Ovary (tissue), 9 donors: ENCODE data around the gene ARHGAP19. TPM values are rescaled to one million over a fixed set of nuclear protein-coding genes. Genes with fewer than 3 reads are reported as not detected.

Experiments
- DNase-seq, 5 donors: peaks; one replicate each; pipeline ENCODE4 v3.0.0-alpha.2; 2019 to 2020
- H3K27ac ChIP-seq, 2 donors: fragments of 200-600 bp; one replicate each; pipeline versions ENCODE4 v1.5.1 to v1.8.0; 2019 to 2022
- H3K27me3 ChIP-seq: fragments of 200-600 bp; one replicate; pipeline ENCODE4 v1.8.0; 2022
- H3K36me3 ChIP-seq: fragments of 200-600 bp; sonication (generic); one replicate; pipeline ENCODE4 v1.5.1; 2019
- H3K4me1 ChIP-seq: one replicate; pipeline ENCODE4 v1.8.1; 2013; ENCODE audit warnings: mild to moderate bottlenecking, moderate library complexity; ENCODE audit not compliant: insufficient read depth
- H3K4me3 ChIP-seq: fragments of 200-600 bp; sonication (generic); one replicate; pipeline ENCODE4 v1.5.1; 2017
- H3K9me3 ChIP-seq, 2 donors: fragments of 200-600 bp in 1 of 2; sonication (generic) in 1 of 2; one replicate each; pipeline versions ENCODE4 v1.5.1 to v1.8.1; 2013 to 2019; ENCODE audit warnings: mild to moderate bottlenecking in 1 of 2, moderate library complexity in 1 of 2
- EP300 ChIP-seq: sonication (generic); formaldehyde crosslinking; IDR thresholded peaks from one replicate; pipeline ENCODE4 v1.6.1; 2017; ENCODE audit warnings: antibody characterized with exemption
- POLR2A ChIP-seq: fragments of 450-650 bp; IDR thresholded peaks from one replicate; pipeline ENCODE4 v1.6.1; 2017; ENCODE audit warnings: antibody characterized with exemption, mild to moderate bottlenecking, moderate library complexity
- WGBS, 3 donors: extraction: QIAGEN DNeasy Blood & Tissue Kit in 1 of 3; methylation state at CpG; one replicate each; pipeline versions ENCODE4 v1.1.5 to v1.1.7; 2013 to 2017; 5-methylcytosine and 5-hydroxymethylcytosine counted together
- intact Hi-C, 4 donors: fragments of 100-400 bp; cut with DNase I; formaldehyde crosslinking; loops; one replicate each; pipeline versions ENCODE4 v1.11.0 to v1.15.1; 2022 to 2023
- polyA plus RNA-seq, 2 donors: library from polyadenylated mRNA; stranded (reverse); fragments of 200-250 nt in 1 of 2; fragments of 350-450 nt in 1 of 2; fragmentation: Illumina TruSeq in 1 of 2; extraction: RNeasy Lipid Tissue Mini Kit (QIAGEN cat#74804) in 1 of 2; gene quantifications; one replicate each; pipeline ENCODE4 v1.2.3, GENCODE V29; 2013 to 2014
- total RNA-seq, 7 donors: library from RNA; depleted of rRNA in 2 of 7; stranded (reverse); fragments of >200 nt in 2 of 7; fragmentation: NEBNext Ultra II Directional in 3 of 7; extraction: Animal tissue kit (Norgen Biotek cat#: 25700) in 3 of 7; gene quantifications; one replicate each; pipeline versions ENCODE4 v1.1.0 to v1.2.4, GENCODE V29; 2016 to 2023
- TF ChIP-seq, protein P1 (sequence below), 3 donors: fragments of 450-650 bp in 2 of 3; fragments of 200-600 bp in 1 of 3; IDR thresholded peaks; one replicate each; pipeline versions ENCODE4 v1.5.1 to v1.8.0; 2016 to 2022; ENCODE audit warnings: antibody characterized with exemption in 3 of 3, mild to moderate bottlenecking in 1 of 3
- donor health status: DM: no; HTN: no; CAD: no; lungs with moderate emphysema.
- donor health status: DM: no; HTN: no; CAD: no.
- donor health status: Bipolar disorder and iron deficiency.
- donor health status: DM: yes; HTN: yes; CAD: no.
- donor health status: DM: no; HTN: no; CAD: no.
- donor health status: DM: yes; HTN: yes; CAD: no.

Gene ARHGAP19
- total and polyA plus RNA-seq, 9 donors: 6.7 to 18.1 (median 13.5) TPM

DNA sequence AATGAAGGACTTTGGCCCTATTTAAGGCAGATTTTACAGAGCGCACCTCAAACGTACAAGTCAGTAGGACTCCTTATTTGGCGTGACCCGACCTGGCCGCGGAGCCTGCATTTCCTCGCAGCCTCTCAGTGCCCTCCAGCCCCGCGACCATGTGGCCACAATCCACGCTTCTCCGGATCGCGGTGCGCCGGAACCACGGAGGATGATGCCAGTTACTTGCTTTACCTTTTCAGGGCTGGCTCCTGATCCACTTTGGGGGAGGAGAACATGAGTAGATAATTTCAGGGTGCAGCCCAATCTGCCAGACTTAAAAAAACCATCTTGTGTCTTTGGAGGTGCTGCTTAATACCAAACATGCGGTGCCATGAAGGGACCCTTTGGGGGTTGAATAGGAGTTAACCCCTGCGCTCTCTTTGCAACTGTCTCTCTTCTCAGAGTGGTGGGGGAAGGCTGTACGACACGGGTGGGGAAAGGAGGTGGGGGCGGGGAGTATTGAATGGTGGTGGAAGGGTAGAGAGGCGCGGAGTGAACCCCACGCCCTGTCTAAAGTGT lies 28.1 kb upstream of the ARHGAP19 start:
- Histone ChIP-seq H3K36me3 (no peaks in the 10 kb centered on the region), H3K27ac (no peak overlapping the region), H3K4me3 (peak overlapping the region; percentile 62), H3K4me1 (peaks cover 14% of the 10 kb centered on the region), H3K27me3 (no peaks in the 10 kb centered on the region), H3K9me3 (no peaks in the 10 kb centered on the region)
- TF ChIP-seq POLR2A (no peak), EP300 (no peak)
- TF ChIP-seq, protein P1, sequence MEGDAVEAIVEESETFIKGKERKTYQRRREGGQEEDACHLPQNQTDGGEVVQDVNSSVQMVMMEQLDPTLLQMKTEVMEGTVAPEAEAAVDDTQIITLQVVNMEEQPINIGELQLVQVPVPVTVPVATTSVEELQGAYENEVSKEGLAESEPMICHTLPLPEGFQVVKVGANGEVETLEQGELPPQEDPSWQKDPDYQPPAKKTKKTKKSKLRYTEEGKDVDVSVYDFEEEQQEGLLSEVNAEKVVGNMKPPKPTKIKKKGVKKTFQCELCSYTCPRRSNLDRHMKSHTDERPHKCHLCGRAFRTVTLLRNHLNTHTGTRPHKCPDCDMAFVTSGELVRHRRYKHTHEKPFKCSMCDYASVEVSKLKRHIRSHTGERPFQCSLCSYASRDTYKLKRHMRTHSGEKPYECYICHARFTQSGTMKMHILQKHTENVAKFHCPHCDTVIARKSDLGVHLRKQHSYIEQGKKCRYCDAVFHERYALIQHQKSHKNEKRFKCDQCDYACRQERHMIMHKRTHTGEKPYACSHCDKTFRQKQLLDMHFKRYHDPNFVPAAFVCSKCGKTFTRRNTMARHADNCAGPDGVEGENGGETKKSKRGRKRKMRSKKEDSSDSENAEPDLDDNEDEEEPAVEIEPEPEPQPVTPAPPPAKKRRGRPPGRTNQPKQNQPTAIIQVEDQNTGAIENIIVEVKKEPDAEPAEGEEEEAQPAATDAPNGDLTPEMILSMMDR (IDR thresholded peaks at IDR 0.05): no peak
- peak in 4 of 5 donors; percentile 25 to 54 (median 36) for DNase-seq
- WGBS, 3 donors: 15 to 18% (median 17%) methylated on average over 24 of the region's 24 CpGs
- intact Hi-C loops: no loop called here

DNA sequence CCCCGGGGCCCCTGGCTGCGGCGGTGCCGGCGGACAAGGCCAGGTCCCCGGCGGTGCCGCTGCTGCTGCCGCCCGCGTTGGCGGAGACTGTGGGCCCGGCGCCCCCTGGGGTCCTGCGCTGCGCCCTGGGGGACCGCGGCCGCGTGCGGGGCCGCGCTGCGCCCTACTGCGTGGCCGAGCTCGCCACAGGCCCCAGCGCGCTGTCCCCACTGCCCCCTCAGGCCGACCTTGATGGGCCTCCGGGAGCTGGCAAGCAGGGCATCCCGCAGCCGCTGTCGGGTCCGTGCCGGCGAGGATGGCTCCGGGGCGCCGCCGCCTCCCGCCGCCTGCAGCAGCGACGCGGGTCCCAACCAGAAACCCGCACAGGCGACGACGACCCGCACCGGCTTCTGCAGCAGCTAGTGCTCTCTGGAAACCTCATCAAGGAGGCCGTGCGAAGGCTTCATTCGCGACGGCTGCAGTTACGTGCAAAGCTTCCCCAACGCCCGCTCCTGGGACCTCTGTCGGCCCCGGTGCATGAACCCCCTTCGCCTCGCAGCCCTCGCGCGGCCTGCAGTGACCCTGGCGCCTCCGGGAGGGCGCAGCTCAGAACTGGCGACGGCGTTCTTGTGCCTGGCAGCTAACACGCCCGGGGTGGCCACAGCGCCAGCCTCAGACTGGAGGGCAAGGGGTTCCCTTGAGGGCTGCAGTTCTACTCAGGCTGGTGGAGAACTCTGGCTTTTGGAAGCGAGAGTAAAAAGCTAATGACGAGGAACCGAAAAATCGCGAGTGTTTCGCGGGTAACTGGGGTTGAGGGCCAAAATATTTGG lies 27.4 kb upstream of the ARHGAP19 start:
- peak; percentile 25 to 62 (median 39) for DNase-seq
- peaks cover 14% of the 10 kb centered on the region for H3K4me1 ChIP-seq
- no peaks in the 10 kb centered on the region for H3K9me3 ChIP-seq
- intact Hi-C loops: no loop called here
- H3K27me3 ChIP-seq: no peaks in the 10 kb centered on the region
- H3K4me3 ChIP-seq: peak overlapping the region; percentile 62
- peak overlapping the region; percentile 91 to 95 for H3K27ac ChIP-seq
- WGBS, 3 donors: 1 to 2% (median 2%) methylated on average over 54 to 83 of the region's 83 CpGs
- H3K36me3 ChIP-seq: no peaks in the 10 kb centered on the region
- TF ChIP-seq, protein P1 (IDR thresholded peaks at IDR 0.05): no peak
- TF ChIP-seq POLR2A: peak; percentile 22

DNA sequence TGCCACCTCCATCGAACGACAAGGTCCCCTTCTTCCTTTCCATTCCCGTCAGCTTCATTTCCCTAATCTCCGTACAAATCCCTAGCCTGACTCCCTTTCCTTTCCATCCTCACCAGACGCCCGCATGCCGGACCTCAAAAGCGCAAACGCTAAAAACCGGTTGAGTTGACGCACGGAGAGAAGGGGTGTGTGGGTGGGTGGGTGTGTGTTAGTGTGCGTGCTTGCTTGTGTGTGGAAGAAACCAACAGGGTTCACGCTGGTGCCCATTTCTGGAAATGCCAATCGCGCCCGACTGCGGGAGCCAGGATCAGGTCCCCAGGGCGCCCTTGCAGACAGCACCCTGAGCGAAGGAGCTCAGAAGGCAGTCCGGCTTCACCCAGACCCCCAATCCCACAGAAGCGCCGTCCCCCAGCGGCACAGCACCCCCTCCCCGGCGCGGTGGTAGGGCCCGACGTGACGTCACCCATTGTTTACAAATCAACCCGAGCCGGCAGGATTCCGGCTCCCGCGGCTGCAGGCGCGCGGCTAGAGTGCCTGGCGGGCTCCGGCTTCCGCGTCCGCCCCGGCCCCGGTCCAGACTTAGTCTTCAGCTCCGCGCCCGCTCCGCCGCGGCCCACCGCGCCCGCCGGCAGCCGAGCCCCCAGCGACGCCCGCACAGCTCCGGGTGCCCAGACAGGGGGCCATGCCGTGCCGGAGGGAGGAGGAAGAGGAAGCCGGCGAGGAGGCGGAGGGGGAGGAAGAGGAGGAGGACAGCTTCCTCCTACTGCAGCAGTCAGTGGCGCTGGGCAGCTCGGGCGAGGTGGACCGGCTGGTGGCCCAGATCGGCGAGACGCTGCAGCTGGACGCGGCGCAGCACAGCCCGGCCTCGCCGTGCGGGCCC lies 26.6 kb upstream of the ARHGAP19 start, which contains the start of gene FRAT1:
Gene FRAT1 (plus strand): TSS at position 500 of the 880 bp plus-strand sequence. CDS start 183 bp downstream, at position 683.
- peaks cover 14% of the 10 kb centered on the region for H3K4me1 ChIP-seq
- peak within 1 kb of the TSS; percentile 91 to 95 for H3K27ac ChIP-seq
- intact Hi-C loops: no loop called here
- no peaks in the 10 kb centered on the region for H3K36me3 ChIP-seq
- H3K27me3 ChIP-seq: no peaks in the 10 kb centered on the region
- 0 to 1% (median 1%) methylated on average over 39 to 79 of the region's 79 CpGs for WGBS, 3 donors
- peak within 1 kb of the TSS; percentile 62 for H3K4me3 ChIP-seq
- H3K9me3 ChIP-seq: no peaks in the 10 kb centered on the region
- TF ChIP-seq EP300 (no peak), POLR2A (peak; percentile 75)
- TF ChIP-seq, protein P1 (IDR thresholded peaks at IDR 0.05): peak in 1 of 3 donors; percentile 12
- DNase-seq: peak; percentile 90 to 94 (median 93)

DNA sequence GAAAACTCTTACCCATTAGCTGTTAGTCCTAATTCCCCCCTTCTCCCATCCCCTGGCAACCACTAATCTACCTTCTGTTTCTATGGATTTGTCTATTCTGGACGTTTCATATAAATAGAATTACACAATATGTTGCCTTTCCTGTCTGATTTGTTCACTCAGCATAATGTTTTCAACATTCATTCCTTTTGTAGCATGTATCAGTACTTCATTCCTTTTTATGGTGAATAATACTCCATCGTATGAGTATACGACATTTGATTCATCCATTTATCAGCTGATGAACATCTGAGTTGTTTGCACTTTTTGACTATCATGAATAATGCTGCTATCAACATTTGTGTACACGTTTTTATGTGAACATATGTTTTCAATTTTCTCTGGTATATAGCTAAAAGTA lies 22.2 kb upstream of the ARHGAP19 start:
- no peak for DNase-seq
- Histone ChIP-seq H3K36me3 (no peaks in the 10 kb centered on the region), H3K4me3 (no peak overlapping the region), H3K9me3 (no peaks in the 10 kb centered on the region), H3K4me1 (peaks cover 1% of the 10 kb centered on the region), H3K27me3 (no peaks in the 10 kb centered on the region), H3K27ac (no peak overlapping the region)
- TF ChIP-seq POLR2A (no peak), EP300 (no peak)
- TF ChIP-seq, protein P1 (IDR thresholded peaks at IDR 0.05): no peak
- 55 to 66% (median 58%) methylated on average over 4 of the region's 4 CpGs for WGBS, 3 donors
- intact Hi-C loops: no loop called here
